ENCODE results near the gene SCN9A.
"Not testable (repeated sequence)": the region's sequence is repeated elsewhere in the genome, so short reads cannot be mapped to it uniquely, and the experiment has no call there.

The SCN9A gene

DNA sequence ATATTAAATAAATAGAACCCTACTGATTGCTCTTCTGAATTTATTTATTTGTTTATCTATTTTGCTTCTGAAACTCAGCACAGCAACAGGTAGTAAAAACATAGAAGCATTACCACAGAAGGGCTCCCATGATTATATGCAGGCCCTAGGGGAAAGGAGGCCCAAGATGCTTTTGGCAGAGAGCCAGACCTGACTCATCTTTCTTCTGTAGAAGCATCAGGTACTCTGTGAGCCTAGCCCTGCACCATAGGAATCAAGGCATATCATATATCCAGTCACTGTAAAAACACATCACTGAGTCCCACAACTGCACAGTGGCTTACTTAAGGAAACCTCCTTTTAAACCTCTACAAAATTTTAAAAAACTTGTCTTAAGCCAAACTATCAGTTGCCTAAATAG is 1.8 kb downstream of the SCN9A start:
- DNase-seq = no peak

DNA sequence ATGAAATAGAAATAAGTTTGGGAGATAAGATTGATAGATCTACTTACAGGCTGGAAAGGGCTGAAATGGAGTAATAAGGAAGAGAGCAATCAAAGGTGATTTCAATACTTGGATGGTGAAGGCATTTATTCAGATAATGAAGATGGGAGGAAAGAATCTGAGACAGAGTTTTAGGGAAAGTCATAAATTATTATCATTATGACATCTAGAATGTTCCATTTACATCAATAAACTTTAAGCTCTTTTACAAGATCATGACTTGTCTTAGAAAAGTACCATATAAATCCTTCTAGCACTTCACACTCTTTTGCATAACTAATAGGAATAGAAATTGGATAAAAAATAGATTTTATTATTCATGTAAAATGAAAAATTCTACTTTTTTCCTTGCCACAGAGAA is 2.2 kb downstream of the SCN9A start:
- DNase-seq = no peak

DNA sequence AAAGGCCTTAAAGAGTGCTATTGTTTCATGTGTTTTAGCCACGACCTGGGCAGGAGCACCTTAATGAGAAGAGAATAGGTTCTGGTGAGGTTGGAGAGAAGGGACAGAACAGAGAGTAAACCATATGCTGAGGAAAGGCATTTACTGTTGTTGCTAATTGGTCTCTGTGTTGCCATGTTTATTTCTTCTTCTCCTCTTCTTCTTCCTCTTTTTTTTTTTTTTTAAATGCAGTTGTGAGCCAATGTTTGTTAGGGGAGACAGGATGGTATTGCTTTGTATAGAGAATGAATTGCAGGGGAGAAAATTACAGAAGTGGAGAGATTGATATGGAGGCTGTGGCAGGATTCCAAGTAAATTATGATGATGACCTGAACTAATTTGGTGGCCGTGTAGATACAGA is 2.6 kb downstream of the SCN9A start:
- no peak for DNase-seq

DNA sequence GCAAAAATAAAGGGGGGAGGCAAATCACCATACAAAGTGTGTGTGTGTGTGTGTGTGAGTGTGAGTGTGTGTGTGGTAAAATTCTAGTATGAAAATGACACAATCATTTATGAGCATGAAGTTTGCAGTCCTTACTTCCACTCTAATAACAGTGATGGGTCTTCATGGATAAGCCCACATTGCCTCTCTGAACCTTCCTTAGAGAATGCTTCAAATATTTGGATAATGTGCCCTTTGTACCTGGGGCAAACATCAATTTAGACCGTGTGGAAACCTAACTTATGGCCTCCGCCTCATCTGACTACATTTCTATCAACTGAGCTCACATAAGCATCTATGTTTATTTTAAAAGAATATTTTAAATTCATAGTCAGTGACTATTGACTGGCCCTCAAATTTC is 3.7 kb downstream of the SCN9A start:
- no peak for DNase-seq

DNA sequence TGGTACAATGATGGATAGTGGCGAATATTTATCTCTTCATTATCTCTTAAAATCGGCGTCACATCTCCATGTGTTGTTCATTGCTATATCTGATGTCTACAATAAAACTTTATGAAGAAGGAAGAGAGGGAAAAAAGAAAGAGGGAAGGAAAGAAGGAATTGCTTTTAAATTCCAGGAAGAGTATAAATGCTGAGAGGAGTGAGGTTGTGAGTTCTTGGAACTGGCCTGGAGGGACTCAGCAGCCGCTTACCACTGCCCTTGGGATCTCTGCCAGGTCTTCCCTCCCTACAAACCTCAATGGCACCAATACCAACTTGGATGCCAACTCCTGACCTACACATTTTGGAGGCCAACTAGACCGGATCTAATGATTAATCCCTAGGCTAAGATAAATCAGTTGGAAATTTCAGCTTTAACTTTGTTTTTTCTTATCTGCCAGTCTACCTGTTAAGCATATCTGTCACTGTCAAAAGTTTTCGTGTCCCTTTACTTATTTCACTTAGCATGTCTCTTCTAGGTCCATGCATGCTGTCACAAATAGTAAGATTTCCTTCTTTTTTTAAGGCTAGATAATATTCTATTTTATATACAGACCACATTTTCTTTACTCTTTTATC is 9.8 kb downstream of the SCN9A start:
- DNase-seq = no peak

DNA sequence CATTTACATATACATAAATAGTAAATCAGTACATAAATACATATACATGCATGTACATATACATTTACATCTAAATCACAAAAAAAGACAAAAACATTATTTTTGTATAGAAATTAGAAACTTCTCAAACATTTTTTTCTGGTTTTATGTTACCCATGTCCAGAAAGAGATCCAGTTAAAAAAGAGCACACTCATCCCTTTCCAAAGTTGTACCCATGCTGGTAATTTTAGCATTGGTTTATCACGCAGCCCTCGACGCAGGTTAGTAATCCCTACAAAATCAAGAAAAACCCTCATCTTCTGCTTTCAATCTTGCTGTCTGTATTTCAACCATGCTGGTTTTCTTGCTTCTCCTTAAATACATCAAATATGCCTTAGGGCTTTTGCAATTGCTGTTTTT is 10.5 kb downstream of the SCN9A start:
- DNase-seq = no peak

DNA sequence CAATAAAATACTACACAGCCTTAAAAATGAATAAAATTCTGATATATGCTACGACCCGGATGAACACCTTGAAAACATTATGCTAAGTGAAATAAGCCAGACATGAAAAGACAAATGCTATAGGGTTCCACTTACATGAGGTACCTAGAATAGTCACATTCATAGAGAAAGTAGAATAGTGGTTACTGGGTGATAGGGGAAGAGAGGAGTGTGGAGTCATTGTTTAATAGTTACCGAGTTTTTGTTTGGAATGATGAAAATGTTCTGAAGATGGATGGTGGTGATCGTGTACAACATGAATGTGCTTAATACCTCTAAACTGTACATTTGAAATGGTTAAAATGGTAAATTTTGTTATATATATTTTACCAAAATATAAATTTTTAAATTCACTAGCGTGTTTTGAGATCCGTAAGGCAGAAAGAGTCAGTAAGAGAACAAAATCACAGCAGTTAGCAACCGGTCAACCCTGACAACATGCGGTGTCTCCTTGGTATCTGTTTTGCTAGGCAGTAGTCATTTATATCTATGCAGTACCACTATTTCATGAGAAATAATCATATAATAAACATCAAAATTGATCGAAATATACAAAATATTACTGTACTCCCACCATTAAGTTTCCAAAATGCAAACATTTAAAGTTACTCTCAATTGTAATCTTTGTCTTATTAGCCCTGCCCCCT is 11.1 kb downstream of the SCN9A start:
- DNase-seq = no peak

DNA sequence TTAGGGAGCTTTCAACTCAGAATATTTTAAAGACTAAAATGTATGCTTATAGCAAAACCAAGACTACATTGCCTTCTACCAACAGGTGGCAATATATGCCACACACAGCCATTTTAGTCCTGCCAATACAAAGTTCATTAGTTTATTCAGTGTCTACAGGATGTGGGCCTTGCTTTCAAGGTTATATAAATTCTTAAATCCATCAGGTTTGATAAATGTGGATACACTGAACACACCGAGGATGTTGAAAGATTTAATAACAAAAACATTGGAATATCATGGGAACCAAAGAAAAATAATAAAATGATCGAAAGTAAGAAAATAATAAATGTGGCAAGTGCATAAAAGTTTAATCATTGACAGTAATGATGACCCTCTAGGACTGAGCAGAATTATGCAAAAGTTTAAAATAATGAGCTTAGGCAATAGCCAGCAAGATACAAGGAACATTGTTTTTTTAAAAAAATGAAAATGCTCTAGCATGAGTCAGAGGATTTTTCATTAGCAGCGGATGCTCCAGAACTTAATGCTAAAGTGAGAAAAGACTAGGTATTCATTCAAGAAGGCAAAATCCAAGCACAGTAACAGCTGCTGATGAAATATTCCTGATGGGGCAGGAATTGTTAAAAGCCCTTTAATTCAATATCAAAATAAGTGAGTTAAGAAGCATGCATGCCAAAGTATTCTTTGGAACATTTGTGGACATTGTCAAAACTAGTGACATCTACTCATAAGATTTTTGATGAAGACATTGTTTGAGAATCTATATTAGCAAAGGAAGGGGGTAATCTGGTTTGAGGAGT is 14.2 kb downstream of the SCN9A start:
- DNase-seq = no peak

DNA sequence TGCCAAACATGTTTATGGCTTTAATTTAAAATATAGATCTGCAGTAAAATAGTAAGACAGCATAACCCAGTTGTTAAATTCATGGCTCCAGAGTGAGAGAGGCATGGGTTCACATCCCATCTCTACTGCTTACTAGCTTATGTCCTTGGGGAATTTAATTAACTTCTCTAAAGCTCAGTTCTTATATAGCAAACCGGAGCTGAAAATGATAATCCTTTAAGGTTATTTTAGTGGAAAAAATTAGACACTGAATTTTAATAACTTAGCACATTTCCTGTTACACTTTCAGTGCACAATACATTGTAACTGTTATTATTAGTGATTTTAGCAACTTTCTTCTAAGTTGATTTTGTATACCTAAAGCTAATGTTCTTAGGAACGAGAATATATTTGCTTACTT is 14.8 kb downstream of the SCN9A start:
- DNase-seq = no peak

DNA sequence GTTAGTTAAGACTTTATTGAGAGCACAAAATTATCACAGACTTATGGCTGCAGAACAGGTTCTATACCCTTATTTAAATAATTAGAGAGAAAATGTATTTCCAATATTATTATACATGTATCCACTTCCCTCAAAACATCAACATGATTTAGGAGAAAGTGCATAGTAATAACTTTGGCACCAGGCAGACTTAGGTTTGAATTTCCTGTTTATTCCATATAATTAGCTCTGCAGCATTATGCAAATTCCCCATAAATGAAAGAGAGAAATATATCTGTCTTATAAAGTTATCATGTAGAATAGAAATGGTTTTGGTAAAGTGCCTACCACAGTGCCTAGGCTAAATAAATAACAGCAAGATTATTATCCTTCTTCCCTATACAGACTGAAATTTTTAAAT is 15.3 kb downstream of the SCN9A start:
- no peak for DNase-seq

DNA sequence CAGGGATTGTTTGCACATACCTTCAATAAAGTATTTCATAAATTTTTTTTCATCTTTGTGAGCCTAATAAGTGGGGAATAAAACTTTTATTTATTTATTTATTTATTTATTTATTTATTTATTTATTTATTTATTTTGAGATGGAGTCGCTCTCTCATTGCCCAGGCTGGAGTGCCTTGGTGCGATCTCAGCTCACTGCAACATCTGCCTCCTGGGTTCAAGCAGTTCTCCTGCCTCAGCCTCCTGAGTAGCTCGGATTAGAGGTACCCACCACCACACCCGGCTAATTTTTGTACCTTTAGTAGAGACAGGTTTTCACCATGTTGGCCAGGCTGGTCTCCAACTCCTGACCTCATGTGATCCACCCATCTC is 17.8 kb downstream of the SCN9A start:
- DNase-seq = not testable (repeated sequence)

DNA sequence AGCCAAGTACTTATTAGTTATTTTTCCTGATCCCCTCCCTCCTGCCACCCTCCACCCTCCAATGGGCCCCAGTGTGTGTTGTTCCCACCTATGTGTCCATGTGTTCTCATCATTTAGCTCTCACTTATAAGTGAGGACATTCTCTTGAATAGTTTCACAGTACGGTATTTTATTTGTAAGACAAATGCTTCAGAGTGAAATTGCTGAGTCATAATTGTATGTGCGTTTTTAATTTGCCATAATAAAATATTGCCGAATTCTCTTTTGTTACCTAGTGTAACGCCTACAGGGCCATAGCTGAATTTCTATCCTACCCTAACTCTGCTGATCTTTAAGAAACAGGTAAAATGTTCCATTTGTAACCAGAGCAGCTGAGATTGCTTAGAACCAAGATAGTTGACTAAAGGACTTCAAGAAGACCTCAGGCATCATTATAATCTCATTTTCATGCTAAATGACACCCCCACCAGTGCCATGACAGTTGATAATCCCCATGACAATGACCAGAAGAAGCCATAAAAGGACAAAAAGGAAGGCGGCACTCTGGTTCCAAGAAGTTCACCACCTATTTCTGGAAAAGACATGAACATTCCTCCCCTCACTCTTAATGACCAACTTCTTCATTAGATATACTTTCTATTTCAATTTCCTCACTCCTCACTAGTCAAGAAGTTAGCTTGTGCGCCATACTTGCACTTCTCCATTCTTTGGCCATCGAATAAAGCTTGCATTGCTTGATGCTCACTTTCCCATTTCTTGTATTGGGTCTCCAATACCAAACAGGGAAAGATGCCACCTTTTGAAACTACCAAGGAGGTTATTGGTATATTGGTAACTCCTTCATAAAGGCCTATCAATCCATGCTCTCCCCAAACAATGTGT is 18.4 kb downstream of the SCN9A start:
- DNase-seq = no peak

DNA sequence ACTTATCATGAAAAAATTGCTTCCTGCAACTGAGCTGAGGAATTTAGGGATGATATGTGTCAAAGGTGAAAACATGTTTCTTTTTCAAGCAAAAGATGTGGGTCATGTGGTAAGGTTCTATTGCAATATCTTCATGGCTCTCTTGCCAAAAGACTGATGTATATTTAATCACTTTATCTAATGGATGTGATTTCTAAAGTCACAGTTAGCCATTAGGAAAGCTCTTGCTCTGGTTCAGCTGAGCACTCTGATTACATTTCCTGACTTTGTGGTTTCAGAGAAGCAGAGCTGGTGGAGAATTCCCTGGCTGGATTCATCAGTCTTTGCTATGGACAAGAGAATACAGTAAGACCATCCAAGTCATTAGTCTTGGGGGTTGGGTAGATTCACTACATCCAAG is 24.4 kb downstream of the SCN9A start:
- DNase-seq = no peak

DNA sequence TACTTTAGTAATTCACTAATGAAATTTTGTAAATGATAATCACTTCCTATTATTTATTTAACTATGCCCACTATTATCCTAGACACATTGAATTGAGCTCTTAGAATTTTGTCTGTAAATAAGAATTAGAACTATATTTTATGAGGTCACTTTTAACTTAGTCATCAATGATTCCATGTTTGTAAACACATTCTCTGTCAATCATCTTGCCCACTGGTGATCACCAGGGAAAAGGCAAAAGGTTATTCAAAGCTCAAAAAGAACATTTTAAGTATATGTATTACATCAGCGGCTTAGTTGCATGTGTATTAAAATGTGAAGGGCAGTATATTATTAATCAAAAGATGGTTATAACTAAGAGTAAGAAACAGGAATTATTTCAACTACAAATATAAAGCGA is 25.2 kb downstream of the SCN9A start:
- DNase-seq = no peak

DNA sequence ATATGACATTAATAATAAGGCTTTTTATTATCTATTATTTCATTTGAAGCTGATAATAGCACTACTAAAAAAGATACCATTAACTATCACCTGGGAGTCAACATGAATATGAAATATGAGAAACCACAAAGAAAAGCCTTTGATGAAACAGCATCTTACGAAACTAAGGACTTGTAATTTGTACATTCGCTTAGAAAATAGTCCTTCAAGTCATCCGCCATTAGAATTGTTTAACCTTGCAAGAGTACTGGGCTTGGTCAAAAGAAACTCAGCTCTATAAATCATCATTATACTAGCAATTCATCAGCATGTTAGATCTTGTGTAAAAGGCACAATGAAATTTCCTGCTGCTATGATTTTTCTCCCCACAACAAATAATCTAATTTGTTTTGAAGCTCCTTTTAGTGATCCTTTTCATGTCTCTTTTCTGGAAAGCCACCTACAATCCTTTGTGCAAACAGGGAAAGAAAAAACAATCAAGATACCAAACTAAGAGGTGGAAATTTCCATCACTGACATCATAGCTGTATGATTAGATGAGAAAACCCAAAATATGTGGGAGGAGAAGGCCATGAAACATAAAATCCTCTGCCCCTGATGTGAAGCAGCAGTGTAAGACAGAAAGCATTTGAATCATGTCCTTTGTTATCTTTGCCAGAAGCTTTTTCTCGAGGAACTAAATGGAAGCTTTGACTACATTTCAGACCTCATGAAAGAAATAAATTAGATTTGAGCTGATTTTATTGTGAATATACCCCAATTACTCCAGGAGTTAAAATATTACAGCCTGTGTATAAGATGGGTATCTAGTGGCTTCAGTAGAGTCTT is 31.2 kb downstream of the SCN9A start:
- no peak for DNase-seq

DNA sequence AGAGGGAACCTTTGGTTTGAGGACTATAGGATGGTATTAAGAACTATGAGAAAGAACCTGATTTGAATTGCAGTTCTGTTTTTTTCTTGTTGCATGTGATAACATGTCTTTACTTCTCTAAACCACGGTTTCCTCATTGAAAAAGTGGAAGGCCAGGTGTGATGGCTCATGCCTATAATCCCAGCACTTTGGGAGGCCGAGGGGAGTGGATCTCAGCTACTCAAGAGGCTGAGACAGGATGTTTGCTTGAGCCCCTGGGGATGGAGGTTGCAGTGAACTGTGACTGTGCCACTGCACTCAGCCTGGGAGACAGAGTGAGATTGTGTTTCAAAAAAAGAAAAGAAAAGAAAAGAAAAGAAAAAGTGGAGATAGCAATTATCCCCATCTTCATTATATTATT is 32.3 kb downstream of the SCN9A start:
- no peak for DNase-seq

DNA sequence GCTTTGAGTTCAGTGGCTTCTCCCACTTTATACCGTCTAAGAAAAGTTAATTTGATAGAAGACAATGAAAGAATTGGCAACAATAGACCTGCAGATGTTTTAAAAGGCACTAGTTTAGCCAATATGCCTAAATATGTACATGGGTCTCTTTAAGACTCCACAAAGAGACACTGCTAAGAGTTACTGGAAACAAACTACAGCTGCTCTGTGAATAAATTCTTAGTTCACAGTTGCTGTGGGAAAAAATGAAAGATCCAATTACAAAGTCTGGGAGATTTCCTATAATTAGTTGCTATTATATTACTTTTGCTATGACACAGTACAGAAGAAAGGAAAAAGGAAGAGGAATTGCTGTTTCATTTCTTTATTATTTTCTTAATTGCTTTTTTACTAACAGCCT is 34.3 kb downstream of the SCN9A start:
- no peak for DNase-seq

DNA sequence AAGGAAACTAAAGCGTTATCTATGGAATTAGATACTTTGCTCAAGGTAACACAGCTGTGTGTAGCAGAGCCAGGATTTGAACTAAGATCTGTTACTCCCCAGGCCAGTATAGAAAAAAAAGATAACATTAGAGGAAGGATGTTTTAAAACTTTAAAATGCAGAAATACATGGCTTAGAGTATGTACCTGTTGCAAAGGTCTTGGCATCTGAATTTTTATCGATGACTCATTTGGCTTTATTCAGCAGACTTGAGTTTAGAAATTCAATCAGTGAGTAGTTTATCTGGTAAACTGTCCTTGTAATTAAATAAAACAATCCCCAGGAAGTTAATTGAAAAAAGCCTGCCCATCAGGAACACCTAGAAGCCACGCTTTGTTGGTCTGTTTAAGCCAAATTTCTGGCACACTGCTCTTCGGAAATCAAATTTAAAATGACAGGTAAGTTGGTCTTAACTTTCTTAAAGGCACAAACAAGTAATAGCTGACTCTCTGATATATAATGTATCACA is 36.9 kb downstream of the SCN9A start:
- DNase-seq = no peak

DNA sequence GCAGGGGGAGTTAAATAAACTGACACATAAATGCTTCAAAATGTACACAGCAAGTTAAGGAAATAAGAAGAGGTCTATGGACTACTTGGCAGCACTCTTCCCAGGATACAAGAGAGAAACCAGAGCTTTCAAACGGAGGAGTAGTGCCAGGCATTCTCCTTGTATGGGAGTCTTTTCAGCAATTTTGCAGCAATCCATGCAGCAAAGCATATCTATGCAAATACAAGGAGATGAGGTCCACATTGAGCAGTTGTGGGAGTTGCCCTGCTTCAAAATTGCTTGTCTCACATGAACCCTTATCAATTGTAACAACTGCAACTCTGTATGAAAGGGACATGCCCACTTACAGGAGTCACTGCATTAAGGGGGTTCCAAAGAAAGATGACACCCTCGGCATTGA is 37.8 kb downstream of the SCN9A start:
- DNase-seq = no peak

DNA sequence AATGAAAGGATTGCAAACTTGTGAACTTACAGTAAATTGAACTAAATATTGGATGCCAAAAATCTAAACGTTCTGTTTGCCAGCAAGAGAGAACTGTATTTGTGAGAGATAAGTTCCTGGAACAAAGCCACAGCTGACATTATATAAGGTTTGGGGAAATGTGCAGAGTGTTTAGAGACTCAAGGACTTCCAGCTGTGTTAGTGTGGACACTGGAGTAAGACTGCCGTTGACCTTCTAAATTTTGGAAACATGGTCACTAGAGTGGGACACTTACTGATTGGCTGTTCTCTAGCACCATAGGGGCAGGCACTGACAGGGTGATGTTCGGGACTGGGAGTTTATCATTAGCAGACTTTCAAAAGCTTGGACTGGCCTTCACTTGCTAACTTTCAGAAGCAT is 40.5 kb downstream of the SCN9A start:
- no peak for DNase-seq

DNA sequence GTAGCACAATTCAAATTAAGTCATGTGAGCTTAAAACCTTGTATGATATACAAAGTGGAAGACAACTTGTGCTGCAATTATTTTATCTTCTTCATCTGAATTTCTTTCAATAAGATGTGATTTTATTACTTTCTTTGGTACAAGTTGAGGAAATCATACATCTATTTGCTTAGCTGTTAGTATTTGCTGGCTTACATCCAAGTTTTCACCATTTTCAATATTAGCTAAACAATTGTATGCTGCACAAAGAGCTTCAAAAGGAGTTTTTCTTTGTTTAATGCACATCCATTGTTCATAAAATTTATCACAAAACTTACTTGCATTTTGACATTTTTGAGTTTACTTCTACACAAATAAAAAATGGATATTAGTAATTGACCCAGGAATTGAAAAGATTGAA is 40.9 kb downstream of the SCN9A start:
- DNase-seq = no peak

DNA sequence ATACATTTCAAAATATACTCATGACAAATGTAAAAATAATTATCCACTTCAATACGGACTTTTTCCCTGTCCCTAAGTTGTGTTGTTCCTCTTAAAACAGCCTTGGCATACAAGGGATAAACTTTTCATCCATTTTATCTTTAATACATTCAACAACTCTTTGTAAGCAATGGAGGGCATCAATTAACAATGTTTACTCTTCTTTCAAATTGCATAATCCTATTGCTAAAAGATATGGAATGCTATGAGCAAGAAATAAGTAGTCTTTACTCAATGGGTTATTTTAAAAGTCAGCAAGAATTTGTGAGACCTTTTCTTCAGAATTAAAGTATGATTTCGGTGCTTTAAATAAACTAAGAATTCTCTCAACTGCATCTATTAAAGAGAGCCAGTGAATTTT is 41.9 kb downstream of the SCN9A start:
- DNase-seq = no peak

Measured in cerebellar nuclear complex (tissue), 1 donor.